HG03460 (cell line): ENCODE measurements around the gene HOXC12.

ENCODE experiments used
- ATAC-seq: cut with Tn5 transposase; IDR thresholded peaks from one replicate; pipeline ENCODE4 v1.9.1; 2021; ENCODE audit not compliant: unreplicated experiment

The HOXC12 gene

DNA sequence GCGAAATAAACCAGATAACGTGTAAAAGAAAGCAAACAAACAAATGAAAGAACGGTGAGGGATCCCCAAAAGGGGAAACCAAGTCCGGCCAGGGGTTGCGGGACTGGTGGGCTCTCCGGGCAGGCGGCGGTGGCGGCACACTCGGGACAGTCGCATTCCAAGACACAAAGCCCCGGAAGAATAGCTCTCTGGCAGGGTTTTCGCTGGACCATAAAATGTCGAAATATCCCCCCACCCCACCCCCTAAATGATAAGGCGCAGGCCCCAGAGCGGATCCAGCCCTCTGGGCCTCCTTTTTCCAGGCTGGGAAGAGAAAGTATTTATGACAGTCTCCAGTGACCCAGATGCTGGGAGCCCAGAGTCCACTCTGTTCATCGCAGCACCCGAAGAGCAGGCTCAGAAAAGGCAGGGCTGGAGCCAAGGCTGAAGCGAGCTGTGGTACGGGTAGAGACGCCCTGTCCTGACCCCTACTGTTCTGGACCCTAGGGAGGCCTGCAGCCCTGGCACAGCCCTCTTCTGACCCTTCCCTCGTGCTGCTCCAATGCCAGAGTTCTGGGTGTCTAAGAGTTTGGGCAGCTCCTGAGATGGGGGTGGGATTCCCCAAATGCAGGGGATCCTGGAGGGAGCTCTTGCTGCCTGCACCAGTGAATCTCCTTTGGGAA lies 52.0 kb downstream of the HOXC12 start:
- ATAC-seq: no peak

DNA sequence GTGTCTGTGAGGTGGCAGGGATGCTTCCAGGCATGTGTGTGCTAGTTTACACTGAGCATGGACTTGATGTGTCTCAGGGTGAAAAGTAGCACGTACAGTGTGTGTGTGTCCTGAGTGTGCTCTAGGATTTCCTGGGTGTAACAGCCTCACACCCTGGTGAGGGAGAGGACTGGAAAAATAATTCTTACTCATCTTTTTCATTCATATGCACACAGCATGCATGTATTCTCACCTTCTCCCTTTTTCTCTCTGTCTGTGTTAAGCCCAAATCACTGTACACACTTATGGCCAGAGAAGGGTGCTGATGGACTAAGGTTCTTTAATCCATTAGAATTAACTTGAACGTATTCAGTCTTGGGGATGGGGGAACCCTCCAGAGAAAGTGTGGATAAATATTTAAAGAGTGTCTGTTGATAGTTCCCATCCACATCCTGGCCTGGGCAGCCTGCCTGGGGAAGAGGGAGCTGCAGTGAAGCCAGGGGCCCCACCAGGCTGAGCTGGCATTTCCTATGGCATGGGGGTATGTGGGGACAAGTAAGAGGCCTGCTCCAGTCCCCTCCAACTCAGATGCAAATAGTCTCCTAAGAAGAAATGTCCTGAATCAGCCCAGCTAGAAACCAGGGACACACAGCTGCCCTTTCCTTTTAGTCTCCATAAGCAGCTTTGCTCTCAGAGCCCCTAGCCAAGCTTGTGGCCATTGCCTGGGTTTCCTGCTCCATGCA lies 53.0 kb downstream of the HOXC12 start:
- ATAC-seq: no peak

DNA sequence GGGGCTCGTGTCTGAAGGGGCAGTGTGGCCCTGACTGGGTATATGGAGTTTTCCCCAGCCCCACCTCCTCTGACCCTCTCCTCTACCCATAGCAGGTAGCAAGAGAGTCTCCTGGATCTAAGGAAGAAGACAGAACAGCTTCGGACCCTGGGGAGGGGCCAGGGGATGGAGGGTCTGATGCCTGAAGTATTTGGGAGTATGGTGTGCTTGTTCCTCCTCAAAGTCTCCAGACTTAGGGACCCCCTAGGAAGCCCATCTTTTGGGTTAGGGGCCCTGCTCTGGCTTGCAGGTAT lies 53.5 kb downstream of the HOXC12 start:
- no peak for ATAC-seq
